Measurements from ENCODE around the gene HTR2C.
"Not testable (repeated sequence)": the region's sequence is repeated elsewhere in the genome, so short reads cannot be mapped to it uniquely, and the experiment has no call there.

The HTR2C gene

DNA sequence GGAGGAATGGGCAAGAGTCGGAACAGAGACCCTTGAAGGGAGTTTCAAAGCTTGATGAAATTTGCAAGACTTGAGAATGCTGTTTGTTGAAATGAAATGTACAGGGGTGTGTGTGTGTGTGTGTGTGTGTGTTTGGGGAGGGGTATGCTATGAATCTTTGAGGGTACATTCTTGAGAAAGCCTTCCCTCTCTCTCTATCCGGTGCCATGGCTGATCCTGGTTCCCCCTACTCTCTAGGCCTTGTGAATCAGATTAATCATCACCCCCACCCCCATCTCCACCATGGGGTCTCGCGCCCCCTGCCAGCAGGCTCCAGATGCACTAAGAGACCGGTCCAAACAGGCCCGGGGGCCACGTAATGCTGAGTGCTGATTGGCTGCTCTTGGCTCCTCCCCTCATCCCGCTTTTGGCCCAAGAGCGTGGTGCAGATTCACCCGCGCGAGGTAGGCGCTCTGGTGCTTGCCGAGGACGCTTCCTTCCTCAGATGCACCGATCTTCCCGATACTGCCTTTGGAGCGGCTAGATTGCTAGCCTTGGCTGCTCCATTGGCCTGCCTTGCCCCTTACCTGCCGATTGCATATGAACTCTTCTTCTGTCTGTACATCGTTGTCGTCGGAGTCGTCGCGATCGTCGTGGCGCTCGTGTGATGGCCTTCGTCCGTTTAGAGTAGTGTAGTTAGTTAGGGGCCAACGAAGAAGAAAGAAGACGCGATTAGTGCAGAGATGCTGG lies at the start of gene HTR2C:
Gene HTR2C (plus strand): TSS at position 441 of the 729 bp plus-strand sequence. CDS start 142,851 bp downstream, outside the sequence.
- no peak for DNase-seq (ENCODE audit: low spot score)

DNA sequence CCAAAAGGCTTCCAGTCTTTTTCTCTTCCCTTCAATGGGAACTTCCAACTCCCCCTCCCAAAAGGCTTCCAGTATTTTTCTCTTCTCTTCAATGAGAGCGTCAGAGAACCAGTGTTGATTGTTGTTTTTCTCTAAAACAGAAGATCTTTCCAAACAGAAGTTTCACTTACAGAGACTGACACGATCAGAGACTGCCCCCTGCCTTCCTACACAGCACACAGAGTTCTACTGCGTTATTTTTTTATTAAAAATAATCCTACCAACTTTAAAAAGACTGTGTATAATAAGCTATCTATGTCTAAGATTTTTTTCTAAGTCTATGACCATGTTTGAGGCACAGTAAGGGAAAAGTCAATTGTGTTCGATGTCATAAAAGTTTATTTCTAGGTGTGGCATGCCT lies 3.5 kb upstream of the HTR2C start:
- DNase-seq (ENCODE audit: low spot score): no peak

DNA sequence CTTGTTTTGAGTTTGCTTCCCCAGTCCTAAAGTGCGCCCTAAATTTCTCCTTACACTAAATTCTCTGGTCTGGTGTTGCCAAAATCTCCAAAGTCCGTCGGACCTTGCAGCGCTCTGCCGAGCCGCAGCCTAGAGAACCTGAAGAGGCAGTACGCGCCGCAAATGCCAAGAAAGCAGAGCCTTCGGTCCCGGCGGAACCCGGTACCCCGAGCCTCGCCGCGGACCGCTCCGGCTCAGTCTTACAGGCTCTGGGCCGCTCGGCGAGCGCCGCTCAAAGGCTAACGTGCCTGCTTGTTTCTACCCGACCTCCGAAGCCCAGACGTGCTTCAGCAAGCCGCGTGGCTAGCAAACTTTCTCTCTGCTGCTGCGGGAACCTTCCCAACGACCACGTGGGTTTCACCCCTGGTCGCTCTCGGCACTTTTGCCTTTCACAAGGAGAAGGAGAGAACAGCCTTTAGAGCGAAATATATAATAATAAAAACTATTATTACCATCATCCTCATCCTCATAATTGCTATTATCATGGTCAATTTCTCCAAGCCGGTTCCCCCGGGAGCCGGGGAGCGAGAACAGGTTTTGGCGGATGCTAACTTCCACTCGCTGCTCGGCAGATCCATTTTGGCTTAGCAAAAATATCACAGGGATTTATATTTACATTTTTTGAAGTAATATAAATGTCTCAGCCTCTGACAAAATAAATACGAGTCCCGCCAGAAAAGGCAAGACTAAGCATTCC lies 2.2 kb upstream of the HTR2C start:
- DNase-seq (ENCODE audit: low spot score): no peak

DNA sequence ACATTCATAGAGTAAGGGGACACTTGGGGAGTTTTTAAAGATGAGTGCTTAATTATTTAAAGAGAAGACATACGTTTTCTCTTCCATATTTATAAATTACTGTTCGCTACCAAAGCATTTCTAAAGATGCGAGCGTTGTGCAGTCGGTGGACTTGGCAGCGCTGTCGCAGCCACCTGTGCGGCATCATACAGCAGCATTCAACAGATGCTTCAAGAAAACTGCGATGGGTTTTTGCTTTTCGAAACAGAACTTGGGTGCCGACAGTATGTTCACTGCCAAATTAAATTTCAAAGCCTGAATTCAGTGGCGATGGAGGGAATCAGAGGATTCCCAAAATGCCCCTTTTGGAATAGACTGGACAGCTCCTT lies 1.6 kb upstream of the HTR2C start:
- DNase-seq (ENCODE audit: low spot score): no peak

DNA sequence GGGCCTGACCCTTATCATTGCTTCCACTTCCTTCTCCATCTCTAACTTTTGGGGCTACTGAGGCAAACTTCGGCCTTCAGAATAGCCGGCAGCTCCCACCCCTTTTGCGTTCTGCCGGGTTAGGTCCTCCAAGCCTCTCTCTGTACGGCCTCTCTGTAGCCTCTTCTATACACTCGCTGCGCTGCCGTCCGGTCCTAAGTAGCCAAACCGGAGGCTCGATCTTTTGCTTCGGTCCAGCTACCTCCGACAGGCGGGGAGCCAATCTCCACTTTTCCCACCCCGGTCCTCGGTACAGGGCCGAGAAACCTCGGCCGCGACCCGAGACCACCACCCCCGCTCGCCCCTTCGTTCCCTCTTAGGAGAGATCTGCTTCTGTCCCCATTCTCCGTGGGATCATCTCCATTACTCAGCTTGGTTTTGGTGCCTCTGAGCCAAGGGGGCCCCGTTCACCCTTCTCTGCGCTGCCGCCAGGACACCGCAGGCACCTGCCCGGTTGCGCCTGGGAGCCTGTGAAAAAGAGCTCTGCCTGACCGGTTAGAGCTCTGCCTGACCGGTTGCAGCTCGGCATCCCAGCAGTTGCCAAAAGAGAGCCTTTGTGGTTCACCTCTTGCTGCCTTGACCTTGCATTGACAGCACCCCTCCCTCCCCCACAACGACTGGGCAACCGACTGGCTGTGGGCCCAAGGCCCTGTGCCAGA lies 1.0 kb upstream of the HTR2C start:
- no peak for DNase-seq (ENCODE audit: low spot score)

DNA sequence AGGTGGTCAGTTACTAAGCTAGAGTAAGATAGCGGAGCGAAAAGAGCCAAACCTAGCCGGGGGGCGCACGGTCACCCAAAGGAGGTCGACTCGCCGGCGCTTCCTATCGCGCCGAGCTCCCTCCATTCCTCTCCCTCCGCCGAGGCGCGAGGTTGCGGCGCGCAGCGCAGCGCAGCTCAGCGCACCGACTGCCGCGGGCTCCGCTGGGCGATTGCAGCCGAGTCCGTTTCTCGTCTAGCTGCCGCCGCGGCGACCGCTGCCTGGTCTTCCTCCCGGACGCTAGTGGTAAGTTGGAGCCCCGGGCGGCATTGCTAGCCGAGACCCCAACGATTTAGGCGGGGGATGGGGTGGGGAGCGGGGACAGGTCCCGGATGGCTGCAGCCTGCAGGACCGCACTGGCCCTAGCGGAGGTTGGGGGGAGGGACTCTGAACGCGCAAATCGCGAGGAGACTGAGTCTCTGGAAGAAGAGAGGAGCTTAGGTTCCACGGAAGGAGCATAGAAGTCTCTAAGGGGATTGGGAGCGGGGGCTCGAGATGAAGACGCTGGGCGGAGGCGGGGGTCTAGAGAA lies 573 bp downstream of the HTR2C start:
- DNase-seq (ENCODE audit: low spot score): no peak

DNA sequence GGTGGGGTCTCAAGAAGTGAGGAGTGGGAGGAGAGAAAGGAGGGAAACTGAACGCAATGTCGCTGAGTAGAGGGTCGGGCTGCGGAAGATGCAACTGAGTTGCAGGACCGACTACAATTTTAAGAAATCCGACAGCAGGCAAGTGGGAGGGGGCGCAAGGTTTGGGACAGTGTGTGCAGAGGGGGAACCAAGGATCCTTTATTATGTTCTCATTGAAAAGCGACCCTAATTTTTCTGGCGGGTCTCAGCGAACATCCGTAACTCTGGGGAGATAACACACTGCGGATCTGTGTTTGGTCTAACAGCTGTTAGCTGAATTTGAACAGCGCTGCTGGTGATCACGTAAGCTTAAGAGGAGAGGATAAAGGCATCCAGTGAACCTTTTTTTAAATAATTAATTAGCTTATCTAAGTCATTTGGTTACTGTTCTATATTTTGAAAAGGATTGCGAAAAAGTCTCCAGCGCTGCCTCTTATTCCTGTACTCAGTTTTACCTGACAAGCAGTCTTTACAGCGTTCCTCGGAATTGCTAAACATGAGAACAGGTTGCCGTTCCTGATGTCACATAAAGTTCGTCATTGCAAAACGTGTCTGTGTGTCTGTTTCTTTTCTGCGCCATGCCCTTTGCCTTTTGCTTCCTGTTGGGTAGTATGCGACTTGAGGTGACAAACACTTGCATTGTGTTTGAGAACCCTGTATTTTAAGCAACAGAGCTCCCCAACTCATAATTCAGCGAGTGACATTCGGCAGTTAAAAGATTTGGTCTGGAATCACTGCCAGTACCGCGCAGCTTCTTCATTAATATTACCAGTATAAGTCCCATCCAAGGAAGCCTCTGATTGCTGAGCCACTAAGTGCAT lies 1.3 kb downstream of the HTR2C start:
- no peak for DNase-seq (ENCODE audit: low spot score)

DNA sequence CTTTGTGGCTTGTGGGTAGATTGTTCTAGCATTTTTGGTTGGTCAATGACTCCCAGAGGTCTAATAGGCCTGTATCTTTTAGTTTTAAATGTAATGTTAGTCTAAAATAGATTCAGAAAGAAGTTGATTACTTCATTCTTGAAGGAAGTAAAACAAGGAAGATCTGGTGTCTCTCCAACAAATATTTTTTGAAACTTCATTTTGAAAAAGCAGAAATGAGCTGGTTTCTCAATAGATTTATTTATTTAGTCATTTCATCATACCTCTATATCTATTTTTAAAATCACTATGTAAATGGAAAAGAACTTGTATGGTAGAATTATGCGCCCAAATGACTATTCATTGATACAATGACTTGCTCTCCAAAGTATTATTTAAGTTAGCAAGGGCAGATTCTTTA lies 7.2 kb downstream of the HTR2C start:
- DNase-seq (ENCODE audit: low spot score): no peak

DNA sequence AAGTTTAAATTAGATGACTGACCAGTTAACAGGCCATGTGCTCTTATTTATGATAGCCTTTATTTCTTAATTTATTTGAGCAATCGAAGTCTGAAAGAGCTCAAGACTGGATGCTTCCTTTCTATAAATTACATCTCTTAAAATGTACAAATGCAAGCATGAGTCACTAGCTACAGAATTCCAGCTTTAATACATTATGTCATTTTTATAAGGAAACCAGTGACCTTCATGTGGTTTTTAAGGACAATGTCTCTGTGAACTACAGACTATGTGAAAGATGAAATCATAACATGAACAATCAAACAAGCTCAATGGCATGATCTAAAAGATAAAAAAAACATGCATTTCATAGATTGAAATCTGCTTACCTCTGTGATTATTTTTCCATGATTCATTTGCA lies 15.4 kb downstream of the HTR2C start:
- DNase-seq (ENCODE audit: low spot score): no peak

DNA sequence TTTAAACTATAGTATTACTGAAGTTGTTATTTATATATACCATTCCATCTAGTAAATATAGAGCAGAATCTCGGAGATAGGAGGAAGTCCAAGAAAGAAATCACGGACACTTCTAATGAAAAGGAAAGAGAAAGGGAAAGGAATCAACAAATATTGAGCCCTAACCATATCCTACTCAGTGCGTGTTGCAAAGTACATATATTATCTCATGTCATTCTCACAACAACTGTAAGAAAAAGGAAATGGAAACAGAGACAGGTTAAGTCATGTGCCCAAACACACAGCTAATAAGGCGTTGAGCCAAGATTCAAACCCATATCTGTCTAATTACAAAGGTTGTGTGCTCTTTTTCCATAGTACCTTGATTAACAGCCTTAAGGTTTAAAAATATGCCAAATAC lies 16.0 kb downstream of the HTR2C start:
- no peak for DNase-seq (ENCODE audit: low spot score)

DNA sequence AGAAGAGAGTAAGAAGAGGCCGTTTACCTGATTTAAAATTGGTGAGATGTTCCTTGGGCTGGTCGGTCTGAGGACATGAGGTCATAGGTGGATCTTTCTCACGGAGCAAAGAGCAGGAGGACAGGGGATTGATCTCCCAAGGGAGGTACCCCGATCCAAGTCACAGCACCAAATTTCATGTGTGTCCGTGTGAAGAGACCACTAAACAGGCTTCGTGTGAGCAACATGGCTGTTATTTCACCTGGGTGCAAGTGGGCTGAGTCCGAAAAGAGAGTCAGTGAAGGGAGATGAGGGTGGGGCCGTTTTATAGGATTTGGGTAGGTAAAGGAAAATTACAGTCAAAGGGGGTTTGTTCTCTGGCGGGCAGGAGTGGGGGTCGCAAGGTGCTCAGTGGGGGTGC lies 22.7 kb downstream of the HTR2C start:
- DNase-seq (ENCODE audit: low spot score): not testable (repeated sequence)

DNA sequence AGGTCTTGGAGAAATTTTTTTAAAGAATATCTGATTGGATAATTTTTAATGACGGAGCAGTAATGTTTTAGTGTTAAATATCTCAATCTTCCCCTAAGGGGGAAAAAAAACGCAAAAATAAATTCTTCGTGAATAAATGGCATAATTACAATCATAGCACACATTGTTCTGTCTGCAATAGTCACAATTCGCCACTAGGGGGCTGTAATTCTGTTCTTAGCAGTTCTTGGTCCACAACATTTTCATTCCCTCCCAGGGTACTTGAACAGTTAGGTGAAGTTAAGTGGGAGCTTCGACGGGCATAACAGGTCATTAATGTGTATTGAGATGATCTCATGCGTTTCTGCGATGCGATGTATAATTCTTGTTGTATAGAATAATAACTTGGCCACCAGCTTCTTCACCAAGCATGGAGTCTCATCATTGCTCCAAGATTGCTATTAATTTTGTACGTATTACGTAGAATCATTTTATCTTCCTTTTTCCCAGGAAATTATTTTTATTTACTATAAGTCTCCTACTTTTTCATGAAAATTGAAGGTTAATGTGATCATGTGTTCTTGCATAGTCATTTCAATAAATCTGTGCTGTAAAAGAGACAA lies 27.2 kb downstream of the HTR2C start:
- no peak for DNase-seq (ENCODE audit: low spot score)

DNA sequence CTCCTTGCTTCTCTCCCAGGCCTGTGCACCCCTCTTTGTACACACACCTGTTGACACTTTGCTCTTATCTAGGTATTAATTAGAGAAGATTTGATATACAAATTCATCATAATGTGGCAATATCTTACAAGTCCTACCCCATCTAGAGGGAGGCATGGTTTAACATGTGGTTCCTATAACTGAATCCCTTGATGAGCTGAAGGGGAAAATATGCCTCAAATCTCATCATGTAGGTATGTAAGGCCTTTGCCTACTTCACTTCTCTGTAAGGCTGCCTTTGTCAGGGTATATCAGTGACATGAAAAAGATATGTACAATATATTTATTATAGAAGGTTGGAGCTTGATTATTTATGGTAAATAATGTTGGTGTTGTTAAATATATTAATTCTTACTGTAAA lies 31.9 kb downstream of the HTR2C start:
- DNase-seq (ENCODE audit: low spot score): no peak

DNA sequence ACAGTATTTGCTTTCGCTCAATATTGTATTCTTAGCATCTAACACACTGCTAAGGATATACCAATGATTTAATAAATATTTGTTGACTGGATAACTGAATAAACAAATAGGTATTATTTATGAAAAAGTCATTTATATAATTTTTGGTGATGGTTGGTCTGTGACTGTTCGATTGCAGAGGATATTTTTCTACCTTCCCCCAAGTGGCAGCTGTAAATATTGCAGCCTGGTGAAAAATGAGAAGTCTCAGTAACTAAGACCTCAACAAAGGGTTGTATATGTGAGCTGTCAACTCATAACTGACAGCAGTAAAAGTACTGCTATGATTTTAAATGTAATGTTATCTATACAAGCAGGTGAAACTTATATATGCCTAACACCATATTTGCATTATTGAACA lies 36.0 kb downstream of the HTR2C start:
- DNase-seq (ENCODE audit: low spot score): peak; percentile 0

DNA sequence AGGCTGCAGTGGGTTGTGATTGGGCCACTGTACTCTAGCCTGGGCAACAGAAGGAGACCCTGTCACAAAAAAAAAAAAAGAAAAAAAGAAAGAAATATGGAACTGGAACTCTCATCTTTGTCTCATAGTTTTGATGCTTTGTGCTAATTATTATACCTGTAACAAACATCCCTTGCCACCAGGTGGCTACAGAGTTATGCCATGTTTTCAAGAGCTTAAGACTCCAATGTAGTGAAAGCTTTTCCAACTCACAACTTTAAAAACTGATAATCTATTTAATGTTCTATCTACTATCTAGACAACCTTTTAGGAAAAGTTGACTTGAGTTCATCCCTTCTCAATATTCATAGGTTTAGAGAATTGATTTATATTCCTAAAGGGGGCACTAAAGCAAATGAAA lies 42.4 kb downstream of the HTR2C start:
- DNase-seq (ENCODE audit: low spot score): no peak

DNA sequence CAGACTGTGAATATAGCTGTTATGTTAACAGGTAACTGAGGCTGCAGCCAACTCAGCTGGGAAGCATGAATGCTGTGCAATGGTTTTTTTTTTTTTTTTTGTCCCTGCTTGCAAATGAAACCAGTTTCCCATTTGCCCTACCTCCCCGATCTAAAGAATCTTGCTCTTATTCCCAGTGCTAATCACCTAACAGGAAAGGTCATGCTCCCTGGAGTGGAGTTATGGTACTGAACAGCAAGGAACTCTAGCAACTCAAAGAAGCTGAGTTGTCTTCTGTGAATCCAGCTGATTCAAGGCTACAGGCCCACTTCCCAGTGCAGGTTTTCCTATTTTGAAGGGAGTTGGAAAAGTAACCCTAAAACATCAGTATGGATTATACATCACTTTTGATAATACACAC lies 52.1 kb downstream of the HTR2C start:
- no peak for DNase-seq (ENCODE audit: low spot score)

DNA sequence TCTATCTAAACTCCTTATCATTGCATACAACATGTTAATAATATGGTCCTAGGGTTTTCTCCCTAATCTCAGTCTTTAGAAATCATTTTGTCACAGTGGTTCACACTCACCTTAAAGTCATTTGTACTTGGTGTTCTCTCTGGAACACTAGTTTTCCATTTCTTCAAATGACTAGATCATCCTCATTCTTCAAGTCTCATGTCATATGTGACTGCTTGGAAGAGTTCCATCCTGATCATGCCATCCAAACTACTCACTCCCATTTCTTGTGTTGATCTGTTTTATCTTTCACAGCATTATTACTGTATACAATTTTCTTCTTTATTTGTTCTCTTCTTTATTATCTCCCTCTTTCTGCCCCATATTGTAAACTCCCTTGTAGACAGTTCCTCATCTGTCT lies 66.5 kb downstream of the HTR2C start:
- no peak for DNase-seq (ENCODE audit: low spot score)

DNA sequence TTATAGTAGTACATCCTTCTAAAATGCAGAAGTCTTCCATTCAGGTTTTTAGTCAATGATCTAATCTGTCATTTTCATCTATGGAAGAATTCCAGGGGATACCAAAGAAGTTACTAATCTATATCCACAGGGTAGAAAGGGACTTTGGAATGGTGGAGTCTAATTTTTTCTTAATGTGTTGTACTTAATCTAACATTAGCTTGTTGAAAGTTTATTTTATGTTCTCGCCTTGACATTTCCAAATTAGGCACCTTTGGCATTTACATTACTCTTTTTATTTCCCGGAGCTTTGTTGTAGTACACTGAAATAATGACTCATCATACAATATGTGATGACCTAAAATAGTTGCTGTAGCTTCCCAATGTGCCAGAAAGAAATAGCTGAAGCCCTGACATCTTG lies 91.5 kb downstream of the HTR2C start:
- no peak for DNase-seq (ENCODE audit: low spot score)

DNA sequence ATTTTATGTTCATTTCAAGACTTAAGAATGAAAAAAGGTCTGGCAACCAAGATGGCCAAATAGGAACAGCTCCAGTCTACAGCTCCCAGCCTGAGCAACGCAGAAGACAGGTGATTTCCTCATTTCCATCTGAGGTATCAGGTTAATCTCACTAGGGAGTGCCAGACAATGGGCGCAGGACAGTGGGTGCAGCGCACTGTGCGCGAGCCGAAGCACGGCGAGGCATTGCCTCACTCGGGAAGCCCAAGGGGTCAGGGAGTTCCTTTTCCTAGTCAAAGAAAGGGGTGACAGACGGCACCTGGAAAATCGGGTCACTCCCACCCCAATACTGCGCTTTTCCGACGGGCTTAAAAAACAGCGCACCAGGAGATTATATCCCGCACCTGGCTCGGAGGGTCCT lies 116.6 kb downstream of the HTR2C start:
- DNase-seq (ENCODE audit: low spot score): not testable (repeated sequence)

DNA sequence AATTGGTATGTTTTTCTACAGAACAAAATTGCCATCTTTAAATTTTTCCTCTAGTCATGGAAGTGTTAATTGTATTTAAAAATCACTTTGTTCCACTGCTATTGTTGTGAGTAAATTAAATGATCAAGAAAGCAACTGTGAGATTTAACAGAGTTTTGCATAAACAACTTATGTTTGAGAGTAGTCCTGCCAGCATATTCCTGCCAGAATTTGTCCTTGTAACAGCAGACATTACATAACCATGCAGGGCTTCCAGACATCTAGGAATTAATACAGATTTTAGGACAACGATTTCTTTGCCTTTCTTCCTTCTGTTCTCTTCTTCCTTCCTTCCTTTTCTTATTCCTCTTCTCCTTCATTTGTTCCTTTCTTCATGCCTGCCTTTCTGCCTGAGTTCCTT lies 125.5 kb downstream of the HTR2C start:
- no peak for DNase-seq (ENCODE audit: low spot score)

DNA sequence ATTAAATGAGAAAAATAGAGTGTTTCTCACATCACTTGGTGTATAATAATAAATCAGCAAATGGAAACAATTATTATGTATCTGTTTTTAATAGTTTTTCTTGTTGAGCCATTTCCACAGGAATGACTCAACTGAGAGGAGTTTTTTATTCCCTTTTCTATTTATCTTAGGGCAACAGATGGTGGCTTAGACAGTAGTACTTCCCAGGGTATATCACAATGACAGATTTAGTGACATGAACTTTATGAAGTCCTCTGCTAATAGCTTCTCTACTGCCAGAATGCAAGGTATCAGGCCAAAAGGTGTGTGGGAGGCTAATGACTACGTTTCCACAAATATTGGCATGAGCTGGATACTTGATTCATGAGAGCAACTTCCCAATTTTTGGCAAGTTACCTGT lies 126.7 kb downstream of the HTR2C start:
- DNase-seq (ENCODE audit: low spot score): no peak

DNA sequence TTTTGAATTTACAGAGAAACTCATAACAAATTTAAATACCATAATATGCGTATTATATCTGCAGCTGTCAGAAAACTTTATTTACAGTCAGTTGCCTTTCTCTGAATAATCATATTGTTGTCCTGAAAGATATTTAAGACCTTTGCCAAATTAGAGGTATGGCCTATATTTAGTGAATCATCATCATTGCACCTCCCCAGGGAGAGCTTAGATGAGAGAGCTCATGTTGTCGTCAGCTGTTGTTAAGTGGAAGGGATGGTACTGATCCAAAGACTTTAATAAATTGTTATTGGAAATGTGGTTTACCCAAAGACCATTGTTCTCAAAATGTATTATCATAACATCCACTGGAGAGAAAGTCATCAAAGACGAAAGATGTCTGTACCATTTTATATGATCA lies 128.6 kb downstream of the HTR2C start:
- no peak for DNase-seq (ENCODE audit: low spot score)

Data from HuH-7.5 (cell line).